Vagina (tissue), 2 donors: ENCODE measurements around the gene MTERF4. TPM values are rescaled to one million over a fixed set of nuclear protein-coding genes. Genes with fewer than 3 reads are reported as not detected.
A peak's percentile ranks its signal among the peaks of the same experiment; 100 is the strongest.

Experiments used
- DNase-seq, 2 donors: peaks; one replicate each; pipeline ENCODE4 v3.0.0-alpha.2; 2017; ENCODE audit errors: extremely low spot score in 2 of 2
- H3K27ac ChIP-seq: fragments of 200-600 bp; sonication (generic); one replicate; pipeline ENCODE4 v1.5.1; 2019
- H3K27me3 ChIP-seq: fragments of 200-600 bp; sonication (generic); one replicate; pipeline ENCODE4 v1.5.1; 2019
- H3K36me3 ChIP-seq, 2 donors: fragments of 200-600 bp; sonication (generic); one replicate each; pipeline ENCODE4 v1.5.1; 2017 to 2019
- H3K4me1 ChIP-seq: fragments of 200-600 bp; sonication (generic); one replicate; pipeline ENCODE4 v1.5.1; 2019
- H3K4me3 ChIP-seq, 2 donors: fragments of 200-600 bp; sonication (generic); 1 replicate in 1 of 2; 2 replicates in 1 of 2; pipeline ENCODE4 v1.5.1; 2016 to 2019
- H3K9me3 ChIP-seq: fragments of 200-600 bp; sonication (generic); one replicate; pipeline ENCODE4 v1.5.1; 2019
- POLR2A ChIP-seq, 2 donors: fragments of 450-650 bp; IDR thresholded peaks; one replicate each; pipeline ENCODE4 v1.6.1; 2017; ENCODE audit warnings: antibody characterized with exemption in 2 of 2, mild to moderate bottlenecking in 2 of 2, moderate library complexity in 2 of 2
- POLR2AphosphoS5 ChIP-seq, 2 donors: sonication (generic); formaldehyde crosslinking; IDR thresholded peaks; one replicate each; pipeline ENCODE4 v1.9.0; 2017; ENCODE audit warnings: antibody characterized with exemption in 2 of 2, mild to moderate bottlenecking in 2 of 2, low read depth in 1 of 2; ENCODE audit not compliant: insufficient read depth in 1 of 2
- intact Hi-C: fragments of 100-400 bp; cut with DNase I; formaldehyde crosslinking; loops from one replicate; pipeline ENCODE4 v1.15.1; 2023
- total RNA-seq: library from RNA; depleted of rRNA; stranded (reverse); fragments of >200 nt; gene quantifications from one replicate; pipeline ENCODE4 v1.2.3, GENCODE V29; 2016
- TF ChIP-seq, protein P1 (sequence below), 3 experiments: fragments of 450-650 bp in 2 of 3; fragments of 200-600 bp in 1 of 3; sonication (generic) in 1 of 3; IDR thresholded peaks; one replicate each; pipeline ENCODE4 v1.5.1; 2017 to 2019; ENCODE audit warnings: antibody characterized with exemption in 3 of 3, mild to moderate bottlenecking in 2 of 3, moderate library complexity in 2 of 3

Gene MTERF4
- total RNA-seq, 1 donor from 2014 or later = 30.2 TPM

DNA sequence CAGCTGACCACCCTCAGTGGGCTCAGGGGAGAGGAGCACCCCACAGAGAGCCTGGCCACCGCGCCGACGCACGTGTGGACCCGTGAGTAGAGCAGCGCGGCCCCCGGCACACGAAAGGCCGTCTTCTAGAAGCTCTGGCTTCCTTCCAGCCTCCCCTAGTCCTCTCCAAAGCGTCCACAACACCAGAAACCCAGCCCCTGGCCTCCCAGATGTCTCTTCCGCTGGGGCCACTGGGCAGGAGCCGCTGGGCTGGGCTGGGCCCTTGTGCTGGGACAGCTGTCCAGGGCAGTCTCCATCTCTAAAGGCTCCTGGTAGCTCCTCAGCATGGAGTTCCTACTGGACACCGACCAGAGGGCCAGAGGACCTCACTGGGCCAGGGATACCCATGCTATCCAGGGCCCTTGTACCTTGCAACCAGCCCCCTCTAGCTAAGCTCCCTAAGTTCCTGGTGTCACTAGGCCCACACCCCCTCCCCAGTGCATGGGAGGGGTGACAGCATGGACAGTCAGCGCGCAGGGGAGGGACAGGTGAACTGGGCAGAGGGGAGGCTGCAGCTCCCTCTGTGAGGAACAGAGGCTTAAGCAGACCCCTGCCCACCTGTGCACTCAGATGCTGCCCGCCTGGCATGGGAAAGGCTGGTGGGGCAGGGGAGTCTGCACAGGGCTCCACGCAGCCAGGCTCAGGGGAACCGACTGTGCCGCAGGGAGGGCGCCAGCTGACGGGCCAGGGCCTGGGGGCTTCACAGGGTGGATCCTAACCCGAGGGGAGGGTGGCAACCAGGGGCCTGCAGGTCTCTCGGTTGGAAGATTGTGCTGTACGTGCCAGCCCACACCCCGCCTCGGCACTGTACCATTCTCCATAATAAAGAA, 32.9 kb downstream of the MTERF4 start:
- Histone ChIP-seq H3K27ac (no peak overlapping the region), H3K4me1 (peaks cover 3% of the 10 kb centered on the region), H3K9me3 (no peaks in the 10 kb centered on the region), H3K36me3 (peaks cover 0 to 48% of the 10 kb centered on the region in 2 donors), H3K4me3 (no peak overlapping the region), H3K27me3 (no peaks in the 10 kb centered on the region)
- peak; percentile 52 to 95 for DNase-seq
- TF ChIP-seq POLR2A (IDR thresholded peaks at IDR 0.05) (no peak), POLR2AphosphoS5 (IDR thresholded peaks at IDR 0.05; ENCODE audit: insufficient read depth in 1 of 2, low read depth in 1 of 2) (no peak)
- TF ChIP-seq, protein P1, sequence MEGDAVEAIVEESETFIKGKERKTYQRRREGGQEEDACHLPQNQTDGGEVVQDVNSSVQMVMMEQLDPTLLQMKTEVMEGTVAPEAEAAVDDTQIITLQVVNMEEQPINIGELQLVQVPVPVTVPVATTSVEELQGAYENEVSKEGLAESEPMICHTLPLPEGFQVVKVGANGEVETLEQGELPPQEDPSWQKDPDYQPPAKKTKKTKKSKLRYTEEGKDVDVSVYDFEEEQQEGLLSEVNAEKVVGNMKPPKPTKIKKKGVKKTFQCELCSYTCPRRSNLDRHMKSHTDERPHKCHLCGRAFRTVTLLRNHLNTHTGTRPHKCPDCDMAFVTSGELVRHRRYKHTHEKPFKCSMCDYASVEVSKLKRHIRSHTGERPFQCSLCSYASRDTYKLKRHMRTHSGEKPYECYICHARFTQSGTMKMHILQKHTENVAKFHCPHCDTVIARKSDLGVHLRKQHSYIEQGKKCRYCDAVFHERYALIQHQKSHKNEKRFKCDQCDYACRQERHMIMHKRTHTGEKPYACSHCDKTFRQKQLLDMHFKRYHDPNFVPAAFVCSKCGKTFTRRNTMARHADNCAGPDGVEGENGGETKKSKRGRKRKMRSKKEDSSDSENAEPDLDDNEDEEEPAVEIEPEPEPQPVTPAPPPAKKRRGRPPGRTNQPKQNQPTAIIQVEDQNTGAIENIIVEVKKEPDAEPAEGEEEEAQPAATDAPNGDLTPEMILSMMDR (IDR thresholded peaks at IDR 0.05) = no peak
- intact Hi-C loops = no loop called here

DNA sequence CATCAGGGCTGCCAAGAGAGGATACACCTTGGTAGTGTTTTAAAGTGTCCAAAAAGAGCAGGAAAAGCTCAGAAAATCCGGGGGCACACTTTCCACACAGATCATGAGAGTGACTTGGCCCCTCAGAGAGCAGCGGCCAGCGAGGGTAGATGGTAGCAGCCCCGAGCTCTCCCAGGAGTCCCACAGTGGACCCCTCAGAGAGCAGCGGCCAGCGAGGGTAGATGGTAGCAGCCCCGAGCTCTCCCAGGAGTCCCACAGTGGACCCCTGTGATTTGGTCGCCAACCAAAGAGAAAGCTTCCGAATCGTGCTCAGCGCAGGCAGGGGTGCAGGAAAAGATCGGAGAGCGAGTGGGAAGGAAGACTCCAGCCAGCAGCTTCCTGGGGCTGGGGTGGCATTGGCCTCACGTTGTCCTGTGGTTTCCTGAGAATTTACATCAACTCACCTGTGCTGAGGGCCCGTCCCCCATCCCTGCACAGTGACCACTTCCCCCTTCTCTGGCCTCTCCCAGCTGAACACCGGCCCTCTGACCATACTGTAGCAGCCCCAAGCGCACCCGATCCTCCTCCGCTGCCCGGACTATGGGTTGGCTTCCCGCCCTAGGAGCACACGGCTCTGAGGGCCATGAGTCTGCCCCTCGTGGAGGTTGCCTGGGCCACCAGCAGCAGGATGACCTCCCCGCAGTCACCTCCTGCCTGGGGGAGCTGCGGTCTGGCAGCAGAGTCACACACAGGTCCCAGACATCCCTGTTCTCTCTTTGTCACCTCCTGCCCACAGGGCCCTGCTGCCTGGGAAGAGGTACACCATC, 33.7 kb downstream of the MTERF4 start:
- Histone ChIP-seq H3K36me3 (peaks cover 0 to 39% of the 10 kb centered on the region in 2 donors), H3K4me1 (peaks cover 12% of the 10 kb centered on the region), H3K27ac (no peak overlapping the region), H3K27me3 (no peaks in the 10 kb centered on the region), H3K4me3 (no peak overlapping the region), H3K9me3 (no peaks in the 10 kb centered on the region)
- TF ChIP-seq POLR2A (IDR thresholded peaks at IDR 0.05) (no peak), POLR2AphosphoS5 (IDR thresholded peaks at IDR 0.05; ENCODE audit: insufficient read depth in 1 of 2, low read depth in 1 of 2) (no peak)
- DNase-seq = no peak
- intact Hi-C loops = no loop called here

DNA sequence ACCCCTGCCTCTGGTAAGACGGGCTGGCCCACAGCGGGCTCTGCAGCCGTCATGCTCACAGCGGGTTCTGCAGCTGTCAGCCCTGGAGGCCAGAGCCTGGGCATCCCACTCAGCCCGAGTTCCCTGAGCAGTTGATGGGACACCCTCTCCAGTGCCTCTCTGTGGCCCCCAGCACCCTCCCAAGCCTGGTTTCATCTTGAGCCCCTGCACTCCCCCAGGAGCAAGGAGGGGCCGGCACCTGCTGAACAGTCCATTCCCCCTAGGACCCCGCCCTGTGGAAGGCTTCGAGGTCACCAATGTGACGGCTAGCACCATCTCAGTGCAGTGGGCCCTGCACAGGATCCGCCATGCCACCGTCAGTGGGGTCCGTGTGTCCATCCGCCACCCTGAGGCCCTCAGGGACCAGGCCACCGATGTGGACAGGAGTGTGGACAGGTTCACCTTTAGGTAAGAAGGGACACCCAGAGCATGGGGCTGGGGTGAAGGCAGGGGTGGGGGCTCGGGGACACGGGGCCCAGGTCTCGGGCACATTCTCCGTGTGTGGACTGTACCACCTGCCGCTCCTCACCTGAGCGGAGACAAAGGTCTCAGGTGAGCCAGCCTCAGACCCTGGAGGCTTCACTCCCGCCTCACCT, 34.5 kb downstream of the MTERF4 start:
- H3K4me1 ChIP-seq = peaks cover 19% of the 10 kb centered on the region
- TF ChIP-seq POLR2AphosphoS5 (IDR thresholded peaks at IDR 0.05; ENCODE audit: insufficient read depth in 1 of 2, low read depth in 1 of 2) = no peak
- TF ChIP-seq POLR2A (IDR thresholded peaks at IDR 0.05) = no peak
- TF ChIP-seq, protein P1 (IDR thresholded peaks at IDR 0.05) = no peak
- intact Hi-C loops = no loop called here
- H3K27ac ChIP-seq = no peak overlapping the region
- no peak overlapping the region for H3K4me3 ChIP-seq
- H3K36me3 ChIP-seq = peaks cover 0 to 37% of the 10 kb centered on the region in 2 donors
- no peaks in the 10 kb centered on the region for H3K27me3 ChIP-seq
- no peaks in the 10 kb centered on the region for H3K9me3 ChIP-seq
- DNase-seq = peak in 1 of 2 donors; percentile 81

DNA sequence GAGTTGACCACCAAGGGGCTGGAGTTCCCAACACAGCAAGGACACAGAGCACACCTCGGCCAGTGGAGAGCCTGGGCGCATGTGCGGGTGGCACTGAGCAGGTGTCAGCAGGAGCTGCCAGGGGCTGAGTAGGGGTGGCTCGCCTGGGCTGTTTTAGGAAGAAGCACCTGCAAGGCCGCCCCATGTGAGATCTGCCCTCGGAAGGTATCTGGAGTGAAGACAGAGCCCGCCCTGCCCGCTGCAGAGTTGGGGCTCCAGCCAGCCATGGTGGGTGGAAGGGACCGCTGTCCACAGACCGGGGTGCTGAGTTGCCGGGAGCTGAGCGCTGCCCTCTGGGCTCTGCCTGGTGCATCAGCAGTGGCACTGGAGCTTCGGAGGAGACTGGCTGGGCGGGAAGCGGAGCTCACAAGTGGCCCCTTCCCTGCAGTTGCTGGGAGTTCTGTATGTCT, 35.2 kb downstream of the MTERF4 start:
- Histone ChIP-seq H3K36me3 (peaks cover 0 to 35% of the 10 kb centered on the region in 2 donors), H3K4me1 (peaks cover 21% of the 10 kb centered on the region), H3K27ac (no peak overlapping the region), H3K9me3 (no peaks in the 10 kb centered on the region), H3K4me3 (no peak overlapping the region), H3K27me3 (no peaks in the 10 kb centered on the region)
- intact Hi-C loops = no loop called here
- DNase-seq = peak in 1 of 2 donors; percentile 81
- TF ChIP-seq POLR2A (IDR thresholded peaks at IDR 0.05) (no peak), POLR2AphosphoS5 (IDR thresholded peaks at IDR 0.05; ENCODE audit: insufficient read depth in 1 of 2, low read depth in 1 of 2) (no peak)
- TF ChIP-seq, protein P1 (IDR thresholded peaks at IDR 0.05) = no peak
